DMS114 treated with DMSO at 0.1 percent for 48 hours (cell line): Measurements from ENCODE around the gene MINDY4B.

Source experiments
- DNase-seq: peaks from one replicate; lab custom pipeline; 2025; ENCODE audit not compliant: unreplicated experiment; lab: John Stamatoyannopoulos, UW

Gene MINDY4B

GRCh38 chr3:150848864-150849263 lies 56.4 kb downstream of the MINDY4B start:
- no peak for DNase-seq

GRCh38 chr3:150847433-150847832 lies 57.8 kb downstream of the MINDY4B start:
- DNase-seq: no peak

- no peak for DNase-seq
These were observed 60.8 kb downstream of the MINDY4B start for GRCh38 chr3:150844484-150844883.

- no peak for DNase-seq
These were observed 62.0 kb downstream of the MINDY4B start for GRCh38 chr3:150843241-150843640.

GRCh38 chr3:150840802-150841515 lies 64.3 kb downstream of the MINDY4B start:
- no peak for DNase-seq

- DNase-seq: no peak
These were observed 74.5 kb downstream of the MINDY4B start for GRCh38 chr3:150830745-150831144.

- DNase-seq: no peak
These were observed 75.1 kb downstream of the MINDY4B start for GRCh38 chr3:150830094-150830681.

GRCh38 chr3:150829408-150829807 lies 75.8 kb downstream of the MINDY4B start:
- no peak for DNase-seq

- no peak for DNase-seq
These were observed 76.2 kb downstream of the MINDY4B start for GRCh38 chr3:150828997-150829396.

- DNase-seq: no peak
These were observed 77.0 kb downstream of the MINDY4B start for GRCh38 chr3:150828261-150828660.

- DNase-seq: no peak
These were observed 78.6 kb downstream of the MINDY4B start for GRCh38 chr3:150826466-150827282.

- DNase-seq: no peak
These were observed 79.3 kb downstream of the MINDY4B start for GRCh38 chr3:150825916-150826377.

GRCh38 chr3:150825192-150825915 lies 79.9 kb downstream of the MINDY4B start:
- DNase-seq: no peak

GRCh38 chr3:150823277-150823676 lies 82.0 kb downstream of the MINDY4B start:
- no peak for DNase-seq

GRCh38 chr3:150822636-150823035 lies 82.6 kb downstream of the MINDY4B start:
- no peak for DNase-seq
